Adipocyte (in vitro differentiated cells): ENCODE data around the gene TBC1D17.

Experiments used
- DNase-seq: peaks from one replicate; pipeline ENCODE4 v3.0.0-alpha.2; 2015; ENCODE audit warnings: low read depth
- H3K27me3 ChIP-seq: replicated peaks from 2 replicates; pipeline ENCODE4 v1.7.0; 2013; ENCODE audit warnings: mild to moderate bottlenecking, low read length, moderate library complexity; ENCODE audit not compliant: control insufficient read depth, insufficient read depth
- H3K36me3 ChIP-seq: 2 replicates; pipeline ENCODE4 v1.7.0; 2013; ENCODE audit warnings: low read length, mild to moderate bottlenecking, moderate library complexity; ENCODE audit not compliant: control insufficient read depth, insufficient read depth, severe bottlenecking
- H3K4me1 ChIP-seq: 2 replicates; pipeline ENCODE4 v1.7.0; 2013; ENCODE audit warnings: mild to moderate bottlenecking, low read length, moderate library complexity; ENCODE audit not compliant: control insufficient read depth, insufficient read depth
- H3K4me3 ChIP-seq: 2 replicates; pipeline ENCODE4 v1.7.0; 2013; ENCODE audit warnings: mild to moderate bottlenecking, low read length, moderate library complexity
- H3K9ac ChIP-seq: 2 replicates; pipeline ENCODE4 v1.7.0; 2013; ENCODE audit warnings: mild to moderate bottlenecking, low read length, moderate library complexity
- H3K9me3 ChIP-seq: 2 replicates; pipeline ENCODE4 v1.7.0; 2013; ENCODE audit warnings: mild to moderate bottlenecking, low read length, moderate library complexity; ENCODE audit not compliant: control insufficient read depth

TBC1D17 gene

DNA sequence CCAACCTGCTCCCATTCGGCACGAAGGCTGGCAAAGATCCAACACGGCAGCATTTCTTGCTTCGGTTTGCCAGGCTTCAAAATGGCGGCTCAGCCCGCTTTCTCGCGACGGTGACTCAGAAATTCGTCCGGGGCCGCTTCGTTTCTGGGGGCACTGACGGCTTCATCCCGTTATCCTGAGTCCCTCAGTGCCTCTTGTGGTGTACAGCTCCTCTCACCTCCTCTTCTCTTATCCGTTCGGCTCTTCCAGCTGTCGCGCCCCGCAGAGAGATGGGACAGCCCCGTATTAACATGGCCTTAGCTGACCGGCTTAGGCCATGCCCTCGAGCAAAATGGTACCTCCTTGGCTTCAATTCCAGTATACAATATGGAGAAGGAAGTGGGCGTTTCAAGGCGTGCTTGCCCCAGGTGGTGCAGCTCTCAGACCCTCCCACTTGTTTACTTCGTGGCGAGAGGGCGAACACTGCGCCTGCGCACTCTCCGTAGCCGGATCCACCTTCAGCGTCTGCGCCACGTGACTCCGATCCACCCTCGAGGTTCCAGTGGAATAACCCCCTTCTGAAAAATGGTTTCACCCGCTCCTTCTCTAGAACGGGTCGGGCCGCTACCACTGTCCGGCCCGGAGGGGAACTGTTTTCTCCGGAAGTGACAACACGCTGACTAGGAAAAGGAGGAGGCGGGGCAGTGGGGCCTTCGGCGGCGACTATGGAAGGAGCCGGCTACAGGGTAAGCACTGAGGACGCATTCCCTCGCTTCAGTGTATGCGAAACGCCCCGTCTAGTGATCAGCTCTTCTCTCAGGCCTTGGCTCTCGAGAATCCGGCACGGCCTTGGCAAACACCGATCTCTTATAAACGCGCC is at the start of gene TBC1D17, which contains the start of gene AKT1S1:
TBC1D17 (plus strand) TSS at position 683 of the 859 bp plus-strand sequence; CDS start at position 705, 22 bp downstream.
AKT1S1 (minus strand) TSS at position 336 of the 859 bp plus-strand sequence. CDS start 4,060 bp downstream, outside the sequence.
- peaks cover 23% of the 10 kb centered on the region for H3K4me1 ChIP-seq
- H3K9me3 ChIP-seq = no peaks in the 10 kb centered on the region
- peaks cover 38% of the 10 kb centered on the region for H3K36me3 ChIP-seq
- peak; percentile 100 for DNase-seq
- peak within 1 kb of the TSS; percentile 93 for H3K4me3 ChIP-seq
- peak within 1 kb of the TSS; percentile 99 for H3K9ac ChIP-seq
- no peaks in the 10 kb centered on the region for H3K27me3 ChIP-seq

DNA sequence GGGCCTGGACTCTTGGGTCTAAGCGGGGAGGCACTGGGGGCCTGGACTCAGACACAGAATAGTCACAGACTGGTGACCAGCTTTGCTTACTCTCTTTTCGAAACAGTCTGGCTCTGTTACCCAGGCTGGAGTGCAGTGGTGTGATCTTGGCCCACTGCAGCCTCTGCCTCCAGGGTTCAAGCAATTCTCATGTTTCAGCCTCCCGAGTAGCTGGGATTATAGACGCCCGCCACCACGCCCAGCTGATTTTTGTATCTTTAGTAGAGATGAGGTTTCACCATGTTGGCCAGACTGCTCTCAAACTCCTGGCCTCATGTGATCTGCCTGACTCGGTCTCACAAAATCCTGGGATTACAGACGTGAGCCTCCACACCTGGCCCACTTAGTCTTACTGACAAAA is 48.3 kb upstream of the TBC1D17 start:
- Histone ChIP-seq H3K36me3 (peaks cover 37% of the 10 kb centered on the region), H3K4me1 (no peaks in the 10 kb centered on the region), H3K4me3 (no peak overlapping the region), H3K9ac (no peak overlapping the region), H3K27me3 (no peaks in the 10 kb centered on the region), H3K9me3 (no peaks in the 10 kb centered on the region)
- no peak for DNase-seq

DNA sequence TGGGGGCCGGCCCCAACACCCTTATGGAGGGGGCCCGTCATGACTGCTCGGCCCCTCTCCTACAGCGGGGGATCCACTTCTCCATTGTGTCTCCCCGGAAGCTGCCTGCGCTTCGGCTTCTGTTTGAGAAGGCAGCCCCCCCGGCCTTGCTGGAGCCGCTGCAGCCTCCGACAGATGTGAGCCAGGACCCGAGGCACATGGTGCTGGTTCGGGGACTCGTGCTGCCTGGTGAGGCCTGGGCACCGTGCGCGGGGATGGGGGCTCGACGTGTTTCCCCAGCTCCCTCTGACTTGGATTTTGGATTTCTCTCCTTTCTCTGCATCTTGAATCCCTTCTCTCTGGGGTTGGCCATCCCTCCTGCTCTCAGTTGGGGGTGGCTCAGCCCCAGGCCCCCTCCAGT is 47.8 kb upstream of the TBC1D17 start:
- H3K4me3 ChIP-seq = no peak overlapping the region
- H3K36me3 ChIP-seq = peaks cover 41% of the 10 kb centered on the region
- no peak overlapping the region for H3K9ac ChIP-seq
- no peaks in the 10 kb centered on the region for H3K27me3 ChIP-seq
- DNase-seq = no peak
- no peaks in the 10 kb centered on the region for H3K4me1 ChIP-seq
- no peaks in the 10 kb centered on the region for H3K9me3 ChIP-seq

DNA sequence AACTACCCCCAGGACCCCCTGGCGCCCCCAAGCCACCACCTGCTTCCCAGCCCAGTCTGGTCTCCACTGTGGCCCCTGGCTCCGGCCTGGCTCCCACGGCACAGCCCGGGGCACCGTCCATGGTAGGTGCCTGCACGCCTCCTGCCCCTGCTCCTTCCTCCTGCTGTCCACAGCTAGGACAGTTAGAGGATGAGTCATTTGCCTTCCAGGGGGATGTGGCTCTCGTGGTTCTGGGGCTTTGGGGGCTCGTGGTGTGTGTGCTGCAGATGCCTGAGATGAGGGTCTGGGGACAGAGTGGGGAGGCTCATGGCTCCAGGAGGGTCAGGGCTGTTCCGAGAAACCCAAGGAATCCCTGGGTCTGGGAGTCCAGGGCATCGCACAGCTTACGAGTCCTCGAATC is 46.7 kb upstream of the TBC1D17 start:
- no peaks in the 10 kb centered on the region for H3K9me3 ChIP-seq
- H3K27me3 ChIP-seq = no peaks in the 10 kb centered on the region
- no peak overlapping the region for H3K9ac ChIP-seq
- no peaks in the 10 kb centered on the region for H3K4me1 ChIP-seq
- no peak overlapping the region for H3K4me3 ChIP-seq
- DNase-seq = no peak
- peaks cover 50% of the 10 kb centered on the region for H3K36me3 ChIP-seq

DNA sequence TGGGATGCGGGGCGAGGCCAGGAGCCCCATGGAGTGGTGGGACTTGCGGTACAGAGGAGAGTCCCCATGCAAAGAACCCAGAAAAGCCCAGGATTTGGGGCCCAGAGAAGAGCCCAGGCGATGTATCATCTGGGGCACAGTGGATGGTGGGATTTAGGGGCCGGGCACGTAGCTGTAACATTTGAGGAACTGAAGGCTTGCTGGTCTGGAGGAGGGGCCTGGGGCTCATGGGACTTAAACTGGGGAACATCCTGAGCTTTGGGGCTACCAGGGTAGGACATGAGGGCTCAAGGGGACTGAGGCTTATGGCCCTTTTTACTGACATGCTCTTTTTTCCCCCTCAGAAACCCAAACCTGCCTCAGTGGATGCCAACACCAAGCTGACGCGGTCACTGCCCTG is 45.9 kb upstream of the TBC1D17 start:
- H3K36me3 ChIP-seq = peaks cover 58% of the 10 kb centered on the region

DNA sequence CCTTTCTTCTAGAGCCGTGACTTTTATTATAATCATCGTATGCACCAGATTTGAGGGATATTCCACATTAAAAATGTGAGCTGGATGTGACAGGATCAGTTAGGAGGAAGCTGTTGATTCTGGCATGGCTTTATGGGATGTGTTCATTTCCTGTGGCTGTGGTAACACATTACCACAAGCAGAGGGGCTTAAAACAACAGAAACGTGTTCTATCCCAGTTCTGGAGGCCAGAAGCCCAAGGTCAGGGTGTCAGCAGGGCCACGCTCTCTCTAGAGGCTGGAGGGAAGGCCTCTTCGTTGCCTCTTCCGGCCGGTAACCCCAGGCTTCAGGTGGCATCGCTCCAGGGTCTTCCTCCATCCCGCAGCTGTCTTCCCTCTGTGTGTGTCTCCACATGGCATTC is 44.9 kb upstream of the TBC1D17 start:
- no peaks in the 10 kb centered on the region for H3K27me3 ChIP-seq
- DNase-seq = no peak
- H3K9ac ChIP-seq = no peak overlapping the region
- H3K36me3 ChIP-seq = peaks cover 58% of the 10 kb centered on the region
- H3K9me3 ChIP-seq = no peaks in the 10 kb centered on the region
- H3K4me1 ChIP-seq = no peaks in the 10 kb centered on the region
- H3K4me3 ChIP-seq = no peak overlapping the region

More for the DNA sequence above, 45.9 kb upstream of the TBC1D17 start:
- Histone ChIP-seq H3K27me3 (no peaks in the 10 kb centered on the region), H3K4me1 (no peaks in the 10 kb centered on the region), H3K9ac (no peak overlapping the region), H3K4me3 (no peak overlapping the region), H3K9me3 (no peaks in the 10 kb centered on the region)
- DNase-seq = no peak

DNA sequence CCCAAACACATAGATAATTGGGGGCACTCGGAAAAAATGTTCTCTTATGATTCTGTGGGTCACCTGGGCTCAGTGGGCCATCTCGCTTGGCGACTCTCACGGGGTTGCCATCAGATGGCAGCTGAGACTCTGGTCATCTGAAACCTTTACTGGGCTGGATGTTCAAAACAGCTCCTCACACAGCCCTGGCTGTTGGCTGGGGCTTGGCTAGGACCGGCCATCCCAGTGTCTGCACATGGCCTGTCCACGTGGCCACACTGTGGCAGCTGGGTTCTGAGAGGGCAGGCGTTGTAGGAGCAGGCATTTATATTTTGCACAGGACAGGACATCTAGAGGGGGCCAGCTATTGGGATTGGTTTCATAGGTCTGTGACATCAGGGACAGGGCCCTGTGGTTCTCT is 43.9 kb upstream of the TBC1D17 start:
- peaks cover 61% of the 10 kb centered on the region for H3K36me3 ChIP-seq
- no peak overlapping the region for H3K9ac ChIP-seq
- no peak overlapping the region for H3K4me3 ChIP-seq
- H3K27me3 ChIP-seq = no peaks in the 10 kb centered on the region
- H3K9me3 ChIP-seq = no peaks in the 10 kb centered on the region
- H3K4me1 ChIP-seq = no peaks in the 10 kb centered on the region
- DNase-seq = no peak

DNA sequence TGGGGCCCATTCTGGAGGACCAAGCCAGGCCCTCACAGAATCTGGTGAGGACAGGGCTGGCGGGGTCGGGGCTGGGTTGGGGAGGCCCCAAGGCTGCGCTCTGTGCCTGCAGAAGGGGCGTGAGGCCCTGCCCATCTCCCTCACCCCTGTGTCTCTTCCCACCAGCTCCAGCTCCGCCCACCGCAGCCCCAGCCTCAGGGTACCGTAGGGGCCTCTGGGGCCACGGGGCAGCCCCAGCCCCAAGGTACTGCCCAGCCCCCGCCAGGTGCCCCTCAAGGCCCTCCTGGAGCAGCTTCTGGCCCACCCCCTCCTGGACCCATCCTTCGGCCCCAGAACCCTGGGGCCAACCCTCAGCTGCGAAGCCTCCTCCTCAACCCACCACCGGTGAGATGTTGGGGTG is 41.9 kb upstream of the TBC1D17 start:
- Histone ChIP-seq H3K9me3 (no peaks in the 10 kb centered on the region), H3K27me3 (no peaks in the 10 kb centered on the region), H3K9ac (no peak overlapping the region), H3K36me3 (peaks cover 73% of the 10 kb centered on the region), H3K4me3 (no peak overlapping the region), H3K4me1 (no peaks in the 10 kb centered on the region)
- DNase-seq = no peak

DNA sequence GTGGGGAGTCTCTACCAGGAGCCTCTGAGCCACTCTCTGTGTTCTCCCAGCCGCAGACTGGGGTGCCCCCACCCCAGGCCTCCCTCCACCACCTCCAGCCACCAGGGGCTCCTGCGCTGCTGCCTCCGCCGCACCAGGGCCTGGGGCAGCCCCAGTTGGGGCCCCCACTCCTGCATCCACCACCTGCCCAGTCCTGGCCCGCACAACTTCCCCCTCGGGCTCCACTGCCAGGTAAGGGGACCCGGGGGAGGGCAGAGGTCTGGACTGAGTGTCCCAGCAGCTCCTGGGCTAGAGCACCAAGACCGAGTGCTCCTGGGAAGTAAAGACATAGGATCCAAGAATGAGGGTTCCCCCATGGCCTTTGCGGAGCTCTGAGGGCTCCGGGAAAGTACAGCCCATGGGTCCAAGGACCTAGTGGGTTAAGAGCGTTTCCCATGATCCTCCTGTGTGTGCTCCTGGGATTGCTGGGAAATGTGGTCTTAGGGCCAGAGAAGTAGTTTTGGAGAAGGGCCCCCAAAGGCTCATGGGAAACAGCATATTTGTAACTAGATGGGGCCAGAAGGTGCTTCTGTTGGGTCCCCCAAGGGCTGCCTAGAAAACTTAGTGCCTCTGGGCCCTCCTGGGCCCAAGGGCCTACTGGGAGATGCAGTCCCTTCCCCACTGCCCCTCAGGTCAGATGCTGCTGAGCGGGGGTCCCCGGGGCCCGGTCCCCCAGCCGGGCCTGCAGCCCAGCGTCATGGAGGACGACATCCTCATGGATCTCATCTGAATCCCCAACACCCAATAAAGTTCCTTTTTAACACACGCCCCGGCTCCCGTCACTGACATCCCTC is 41.1 kb upstream of the TBC1D17 start:
- Histone ChIP-seq H3K4me1 (no peaks in the 10 kb centered on the region), H3K27me3 (no peaks in the 10 kb centered on the region), H3K4me3 (no peak overlapping the region), H3K9me3 (no peaks in the 10 kb centered on the region), H3K36me3 (peaks cover 77% of the 10 kb centered on the region), H3K9ac (no peak overlapping the region)
- DNase-seq = no peak

DNA sequence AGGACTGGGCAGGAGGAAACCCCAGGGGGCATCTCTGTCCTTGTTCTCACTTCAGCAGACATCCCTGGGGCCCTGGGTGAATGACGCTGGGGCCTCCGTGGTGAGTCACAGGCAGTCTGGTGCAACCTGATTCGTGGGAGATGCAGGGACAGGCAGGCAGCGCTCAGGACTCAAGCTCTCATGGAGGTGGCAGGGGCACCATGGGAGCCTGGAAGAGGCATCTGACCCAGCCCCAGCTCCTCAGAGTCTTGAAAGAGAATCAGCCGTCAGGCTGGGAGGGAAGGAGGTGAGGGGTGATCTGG is 40.5 kb upstream of the TBC1D17 start:
- Histone ChIP-seq H3K36me3 (peaks cover 72% of the 10 kb centered on the region), H3K4me3 (no peak overlapping the region), H3K9me3 (no peaks in the 10 kb centered on the region), H3K27me3 (no peaks in the 10 kb centered on the region), H3K4me1 (no peaks in the 10 kb centered on the region), H3K9ac (no peak overlapping the region)
- DNase-seq = no peak

DNA sequence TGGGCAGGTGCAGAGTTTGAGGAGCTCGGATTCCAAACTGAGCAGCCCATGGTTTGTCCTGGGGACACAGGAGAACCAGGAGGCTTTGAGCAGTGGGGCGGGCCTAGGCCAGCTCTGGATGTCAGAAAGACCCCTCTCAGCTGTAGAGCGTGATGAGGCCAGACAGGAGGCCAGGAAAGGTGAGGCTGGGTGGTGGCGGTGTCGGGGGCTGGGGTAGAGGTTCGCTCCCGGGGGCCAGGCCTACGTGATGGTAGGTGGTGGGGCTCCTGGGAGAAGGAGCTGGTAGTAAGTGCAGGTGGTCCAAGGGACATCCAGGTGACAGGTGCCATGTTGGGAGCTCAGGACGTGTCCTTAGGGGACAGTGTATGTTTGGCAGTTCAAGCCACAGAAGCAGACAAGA is 40.1 kb upstream of the TBC1D17 start:
- peaks cover 68% of the 10 kb centered on the region for H3K36me3 ChIP-seq
- no peak for DNase-seq
- H3K9ac ChIP-seq = no peak overlapping the region

More for the DNA sequence above, 40.1 kb upstream of the TBC1D17 start:
- no peaks in the 10 kb centered on the region for H3K27me3 ChIP-seq
- no peaks in the 10 kb centered on the region for H3K9me3 ChIP-seq
- no peaks in the 10 kb centered on the region for H3K4me1 ChIP-seq
- no peak overlapping the region for H3K4me3 ChIP-seq
